Choroid plexus epithelial cell (primary cell): Measurements from ENCODE around the gene KCNC3.

Experiments
- DNase-seq: peaks from one replicate; pipeline ENCODE4 v3.0.0-alpha.2; 2010; ENCODE audit warnings: low read depth
- H3K4me3 ChIP-seq: 2 replicates; pipeline ENCODE4 v1.5.1; 2011; ENCODE audit warnings: low read depth, mild to moderate bottlenecking, control low read depth, low read length, moderate library complexity
- CTCF ChIP-seq: conservative IDR thresholded peaks from 2 replicates; pipeline ENCODE4 v1.5.1; 2011; ENCODE audit warnings: low read depth, mild to moderate bottlenecking, control low read depth, inconsistent platforms, low read length, moderate library complexity

KCNC3 gene

GRCh38 chr19:50269653-50270052 lies 59.5 kb downstream of the KCNC3 start:
- TF ChIP-seq CTCF = no peak
- no peak for DNase-seq
- no peak overlapping the region for H3K4me3 ChIP-seq

GRCh38 chr19:50268501-50268900 lies 60.7 kb downstream of the KCNC3 start:
- TF ChIP-seq CTCF = no peak
- DNase-seq = no peak
- no peak overlapping the region for H3K4me3 ChIP-seq

- no peak overlapping the region for H3K4me3 ChIP-seq
- no peak for TF ChIP-seq CTCF
- no peak for DNase-seq
Observed at GRCh38 chr19:50268041-50268440, 61.1 kb downstream of the KCNC3 start.

- TF ChIP-seq CTCF = no peak
- H3K4me3 ChIP-seq = no peak overlapping the region
- no peak for DNase-seq
Observed at GRCh38 chr19:50266896-50267295, 62.3 kb downstream of the KCNC3 start.

GRCh38 chr19:50266041-50266440 lies 63.1 kb downstream of the KCNC3 start:
- TF ChIP-seq CTCF = no peak
- no peak overlapping the region for H3K4me3 ChIP-seq
- no peak for DNase-seq

- DNase-seq = no peak
- H3K4me3 ChIP-seq = no peak overlapping the region
- no peak for TF ChIP-seq CTCF
Observed at GRCh38 chr19:50264483-50265186, 64.5 kb downstream of the KCNC3 start.

GRCh38 chr19:50263176-50263575 lies 66.0 kb downstream of the KCNC3 start:
- no peak for DNase-seq
- no peak for TF ChIP-seq CTCF
- no peak overlapping the region for H3K4me3 ChIP-seq
